Measurements from ENCODE around the gene WBP11.

Gene WBP11

GRCh38 chr12:14824012-14824634, 20.8 kb upstream of the WBP11 start:
- Histone ChIP-seq H3K9me3 (ENCODE audit: control insufficient read depth in 1 of 2, low read length in 2 of 2) (no peaks in the 10 kb centered on the region), H3K27ac (ENCODE audit: low read length) (no peak overlapping the region), H3K4me3 (ENCODE audit: low read depth in 1 of 2, low read length in 2 of 2) (no peak overlapping the region), H3K36me3 (ENCODE audit: control insufficient read depth in 1 of 2, insufficient read depth in 2 of 2, low read length in 2 of 2) (no peaks in the 10 kb centered on the region), H3K4me1 (ENCODE audit: control insufficient read depth in 1 of 2, insufficient read depth in 2 of 2, low read length in 2 of 2) (no peaks in the 10 kb centered on the region), H3K27me3 (ENCODE audit: low read depth, low read length) (no peaks in the 10 kb centered on the region)

GRCh38 chr12:14814014-14814413, 10.7 kb upstream of the WBP11 start, which contains the start of gene SMCO3:
TSS of gene SMCO3 (minus strand) at chr12:14814182. CDS start at chr12:14806680, 7,502 bp downstream.
- no peak within 1 kb of the TSS for H3K4me3 ChIP-seq (ENCODE audit: low read depth in 1 of 2, low read length in 2 of 2)
- H3K36me3 ChIP-seq (ENCODE audit: control insufficient read depth in 1 of 2, insufficient read depth in 2 of 2, low read length in 2 of 2) = no peaks in the 10 kb centered on the region
- H3K27me3 ChIP-seq (ENCODE audit: low read depth, low read length) = no peaks in the 10 kb centered on the region
- H3K27ac ChIP-seq (ENCODE audit: low read length) = no peak within 1 kb of the TSS
- peaks cover 0 to 3% of the 10 kb centered on the region in 2 donors for H3K4me1 ChIP-seq (ENCODE audit: control insufficient read depth in 1 of 2, insufficient read depth in 2 of 2, low read length in 2 of 2)
- H3K9me3 ChIP-seq (ENCODE audit: control insufficient read depth in 1 of 2, low read length in 2 of 2) = no peaks in the 10 kb centered on the region

- H3K27me3 ChIP-seq (ENCODE audit: low read depth, low read length) = no peaks in the 10 kb centered on the region
- H3K9me3 ChIP-seq (ENCODE audit: control insufficient read depth in 1 of 2, low read length in 2 of 2) = no peaks in the 10 kb centered on the region
- no peak overlapping the region for H3K27ac ChIP-seq (ENCODE audit: low read length)
- H3K4me3 ChIP-seq (ENCODE audit: low read depth in 1 of 2, low read length in 2 of 2) = no peak overlapping the region
- no peaks in the 10 kb centered on the region for H3K36me3 ChIP-seq (ENCODE audit: control insufficient read depth in 1 of 2, insufficient read depth in 2 of 2, low read length in 2 of 2)
- peaks cover 0 to 3% of the 10 kb centered on the region in 2 donors for H3K4me1 ChIP-seq (ENCODE audit: control insufficient read depth in 1 of 2, insufficient read depth in 2 of 2, low read length in 2 of 2)
These were observed 8.2 kb upstream of the WBP11 start for GRCh38 chr12:14811486-14811885.

DNA sequence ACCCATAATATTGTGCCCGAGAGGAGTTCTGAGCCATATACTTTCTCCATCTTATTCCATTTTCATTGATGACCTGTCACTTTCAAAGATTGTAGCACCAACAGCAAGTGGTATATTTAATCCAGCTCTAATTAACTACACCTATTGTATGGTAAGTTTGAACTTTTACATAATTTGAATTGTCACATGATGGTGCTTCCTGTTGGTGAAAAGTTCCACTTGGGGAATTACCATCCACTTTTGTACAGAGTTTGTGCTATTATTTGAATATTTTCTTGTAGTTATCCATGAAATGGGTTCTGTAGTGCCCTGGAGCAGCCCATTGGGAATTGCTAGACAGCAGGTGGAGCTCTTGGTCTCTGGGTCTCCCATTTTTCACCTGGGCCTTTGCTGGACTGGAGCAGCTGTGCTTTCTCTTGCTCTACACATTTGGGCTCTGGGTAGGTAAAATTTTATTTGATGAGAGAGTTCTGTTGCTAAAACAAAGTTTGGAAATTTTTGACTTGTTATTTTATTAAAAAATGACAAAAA, 7.7 kb upstream of the WBP11 start:
- H3K4me3 ChIP-seq (ENCODE audit: low read depth in 1 of 2, low read length in 2 of 2) = no peak overlapping the region
- H3K4me1 ChIP-seq (ENCODE audit: control insufficient read depth in 1 of 2, insufficient read depth in 2 of 2, low read length in 2 of 2) = peaks cover 0 to 3% of the 10 kb centered on the region in 2 donors
- no peaks in the 10 kb centered on the region for H3K27me3 ChIP-seq (ENCODE audit: low read depth, low read length)
- no peak overlapping the region for H3K27ac ChIP-seq (ENCODE audit: low read length)
- H3K9me3 ChIP-seq (ENCODE audit: control insufficient read depth in 1 of 2, low read length in 2 of 2) = no peaks in the 10 kb centered on the region
- no peaks in the 10 kb centered on the region for H3K36me3 ChIP-seq (ENCODE audit: control insufficient read depth in 1 of 2, insufficient read depth in 2 of 2, low read length in 2 of 2)

- Histone ChIP-seq H3K27ac (ENCODE audit: low read length) (no peak overlapping the region), H3K27me3 (ENCODE audit: low read depth, low read length) (no peaks in the 10 kb centered on the region), H3K4me3 (ENCODE audit: low read depth in 1 of 2, low read length in 2 of 2) (no peak overlapping the region), H3K4me1 (ENCODE audit: control insufficient read depth in 1 of 2, insufficient read depth in 2 of 2, low read length in 2 of 2) (peaks cover 0 to 3% of the 10 kb centered on the region in 2 donors), H3K9me3 (ENCODE audit: control insufficient read depth in 1 of 2, low read length in 2 of 2) (no peaks in the 10 kb centered on the region), H3K36me3 (ENCODE audit: control insufficient read depth in 1 of 2, insufficient read depth in 2 of 2, low read length in 2 of 2) (no peaks in the 10 kb centered on the region)
These were observed 7.1 kb upstream of the WBP11 start for GRCh38 chr12:14810167-14810952.

DNA sequence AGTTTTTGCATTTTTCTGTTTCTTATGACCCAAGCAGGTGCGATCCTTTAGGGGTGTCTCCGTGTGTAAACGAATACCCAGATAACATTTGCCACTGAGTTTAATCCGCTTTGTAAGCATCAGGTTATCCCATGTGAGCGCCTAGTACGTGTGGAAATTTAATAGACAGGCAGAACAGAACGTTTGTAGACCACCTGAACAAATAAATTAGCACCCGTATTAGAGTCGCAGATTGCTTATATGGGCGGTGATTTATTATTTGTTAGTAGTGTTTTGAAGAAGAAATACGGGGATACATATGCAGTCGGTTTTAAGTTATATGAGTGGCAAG, 517 bp upstream of the WBP11 start:
- H3K36me3 ChIP-seq (ENCODE audit: control insufficient read depth in 1 of 2, insufficient read depth in 2 of 2, low read length in 2 of 2) = peaks cover 8 to 13% of the 10 kb centered on the region in 2 donors
- H3K27ac ChIP-seq (ENCODE audit: low read length) = peak overlapping the region; percentile 94
- no peaks in the 10 kb centered on the region for H3K27me3 ChIP-seq (ENCODE audit: low read depth, low read length)
- H3K4me3 ChIP-seq (ENCODE audit: low read depth in 1 of 2, low read length in 2 of 2) = peak overlapping the region; percentile 85 to 97
- H3K9me3 ChIP-seq (ENCODE audit: control insufficient read depth in 1 of 2, low read length in 2 of 2) = no peaks in the 10 kb centered on the region
- H3K4me1 ChIP-seq (ENCODE audit: control insufficient read depth in 1 of 2, insufficient read depth in 2 of 2, low read length in 2 of 2) = peaks cover 0 to 19% of the 10 kb centered on the region in 2 donors

- H3K4me3 ChIP-seq (ENCODE audit: low read depth in 1 of 2, low read length in 2 of 2) = peak overlapping the region; percentile 85 to 97
- peak overlapping the region; percentile 94 for H3K27ac ChIP-seq (ENCODE audit: low read length)
- H3K4me1 ChIP-seq (ENCODE audit: control insufficient read depth in 1 of 2, insufficient read depth in 2 of 2, low read length in 2 of 2) = peaks cover 0 to 19% of the 10 kb centered on the region in 2 donors
- H3K27me3 ChIP-seq (ENCODE audit: low read depth, low read length) = no peaks in the 10 kb centered on the region
- H3K9me3 ChIP-seq (ENCODE audit: control insufficient read depth in 1 of 2, low read length in 2 of 2) = no peaks in the 10 kb centered on the region
- H3K36me3 ChIP-seq (ENCODE audit: control insufficient read depth in 1 of 2, insufficient read depth in 2 of 2, low read length in 2 of 2) = peaks cover 17 to 22% of the 10 kb centered on the region in 2 donors
These were observed 612 bp downstream of the WBP11 start for GRCh38 chr12:14802721-14803010.

DNA sequence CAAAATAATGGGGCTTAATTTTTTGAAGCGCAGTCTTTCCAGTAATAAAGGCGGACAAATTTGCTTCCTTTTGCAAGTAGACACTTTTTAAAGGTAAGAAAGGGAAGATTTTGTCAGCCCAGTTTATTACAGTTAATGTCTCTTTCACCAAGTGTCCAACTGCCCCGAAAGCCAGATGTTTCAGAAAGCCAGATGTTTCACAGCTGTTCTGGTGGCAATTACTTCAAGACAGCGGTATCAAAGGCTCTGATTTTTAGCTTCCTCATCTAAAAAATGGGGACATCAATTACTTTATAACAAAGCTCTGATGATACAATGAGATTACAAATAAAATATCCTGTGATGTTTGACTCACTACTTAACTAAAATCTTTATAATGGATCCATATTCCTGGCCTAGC, 1.0 kb downstream of the WBP11 start:
- no peaks in the 10 kb centered on the region for H3K27me3 ChIP-seq (ENCODE audit: low read depth, low read length)
- H3K27ac ChIP-seq (ENCODE audit: low read length) = peak overlapping the region; percentile 94
- peak overlapping the region; percentile 85 to 97 for H3K4me3 ChIP-seq (ENCODE audit: low read depth in 1 of 2, low read length in 2 of 2)
- H3K9me3 ChIP-seq (ENCODE audit: control insufficient read depth in 1 of 2, low read length in 2 of 2) = no peaks in the 10 kb centered on the region
- peaks cover 0 to 19% of the 10 kb centered on the region in 2 donors for H3K4me1 ChIP-seq (ENCODE audit: control insufficient read depth in 1 of 2, insufficient read depth in 2 of 2, low read length in 2 of 2)
- peaks cover 21 to 27% of the 10 kb centered on the region in 2 donors for H3K36me3 ChIP-seq (ENCODE audit: control insufficient read depth in 1 of 2, insufficient read depth in 2 of 2, low read length in 2 of 2)

DNA sequence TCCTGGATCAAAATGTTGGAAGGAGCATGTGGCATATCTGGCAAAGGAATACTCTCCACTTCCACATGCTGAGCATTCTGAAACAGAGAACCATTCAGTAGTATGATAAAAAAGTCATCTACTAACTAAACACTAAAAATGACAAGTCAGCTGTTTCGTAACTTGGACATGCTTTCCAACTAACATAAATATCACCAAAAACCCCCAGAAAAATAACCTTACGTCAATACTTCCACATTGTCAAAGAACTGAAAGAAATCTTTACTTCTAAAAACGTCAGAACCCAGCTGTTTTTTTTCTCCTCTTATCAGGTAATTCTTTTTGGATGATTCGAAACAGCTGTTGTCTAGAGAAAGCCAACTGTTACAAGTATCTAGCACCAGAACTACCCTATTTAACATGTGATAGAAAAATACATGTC, 8.2 kb downstream of the WBP11 start:
- H3K4me3 ChIP-seq (ENCODE audit: low read depth in 1 of 2, low read length in 2 of 2) = no peak overlapping the region
- peaks cover 59 to 71% of the 10 kb centered on the region in 2 donors for H3K36me3 ChIP-seq (ENCODE audit: control insufficient read depth in 1 of 2, insufficient read depth in 2 of 2, low read length in 2 of 2)

GRCh38 chr12:14785568-14785967, 17.7 kb downstream of the WBP11 start:
- Histone ChIP-seq H3K4me3 (ENCODE audit: low read depth in 1 of 2, low read length in 2 of 2) (no peak overlapping the region), H3K9me3 (ENCODE audit: control insufficient read depth in 1 of 2, low read length in 2 of 2) (no peaks in the 10 kb centered on the region), H3K36me3 (ENCODE audit: control insufficient read depth in 1 of 2, insufficient read depth in 2 of 2, low read length in 2 of 2) (peaks cover 40 to 44% of the 10 kb centered on the region in 2 donors), H3K27ac (ENCODE audit: low read length) (no peak overlapping the region), H3K4me1 (ENCODE audit: control insufficient read depth in 1 of 2, insufficient read depth in 2 of 2, low read length in 2 of 2) (no peaks in the 10 kb centered on the region), H3K27me3 (ENCODE audit: low read depth, low read length) (no peaks in the 10 kb centered on the region)

More for the DNA sequence above, 8.2 kb downstream of the WBP11 start:
- Histone ChIP-seq H3K27ac (ENCODE audit: low read length) (no peak overlapping the region), H3K27me3 (ENCODE audit: low read depth, low read length) (no peaks in the 10 kb centered on the region), H3K9me3 (ENCODE audit: control insufficient read depth in 1 of 2, low read length in 2 of 2) (no peaks in the 10 kb centered on the region), H3K4me1 (ENCODE audit: control insufficient read depth in 1 of 2, insufficient read depth in 2 of 2, low read length in 2 of 2) (no peaks in the 10 kb centered on the region)

GRCh38 chr12:14784471-14784870, 18.8 kb downstream of the WBP11 start:
- Histone ChIP-seq H3K4me3 (ENCODE audit: low read depth in 1 of 2, low read length in 2 of 2) (no peak overlapping the region), H3K9me3 (ENCODE audit: control insufficient read depth in 1 of 2, low read length in 2 of 2) (no peaks in the 10 kb centered on the region), H3K27me3 (ENCODE audit: low read depth, low read length) (no peaks in the 10 kb centered on the region), H3K4me1 (ENCODE audit: control insufficient read depth in 1 of 2, insufficient read depth in 2 of 2, low read length in 2 of 2) (no peaks in the 10 kb centered on the region), H3K27ac (ENCODE audit: low read length) (no peak overlapping the region), H3K36me3 (ENCODE audit: control insufficient read depth in 1 of 2, insufficient read depth in 2 of 2, low read length in 2 of 2) (peaks cover 29 to 34% of the 10 kb centered on the region in 2 donors)

All from muscle layer of duodenum (tissue), 2 donors.